ENCODE measurements around the gene CENPX.

CENPX gene

DNA sequence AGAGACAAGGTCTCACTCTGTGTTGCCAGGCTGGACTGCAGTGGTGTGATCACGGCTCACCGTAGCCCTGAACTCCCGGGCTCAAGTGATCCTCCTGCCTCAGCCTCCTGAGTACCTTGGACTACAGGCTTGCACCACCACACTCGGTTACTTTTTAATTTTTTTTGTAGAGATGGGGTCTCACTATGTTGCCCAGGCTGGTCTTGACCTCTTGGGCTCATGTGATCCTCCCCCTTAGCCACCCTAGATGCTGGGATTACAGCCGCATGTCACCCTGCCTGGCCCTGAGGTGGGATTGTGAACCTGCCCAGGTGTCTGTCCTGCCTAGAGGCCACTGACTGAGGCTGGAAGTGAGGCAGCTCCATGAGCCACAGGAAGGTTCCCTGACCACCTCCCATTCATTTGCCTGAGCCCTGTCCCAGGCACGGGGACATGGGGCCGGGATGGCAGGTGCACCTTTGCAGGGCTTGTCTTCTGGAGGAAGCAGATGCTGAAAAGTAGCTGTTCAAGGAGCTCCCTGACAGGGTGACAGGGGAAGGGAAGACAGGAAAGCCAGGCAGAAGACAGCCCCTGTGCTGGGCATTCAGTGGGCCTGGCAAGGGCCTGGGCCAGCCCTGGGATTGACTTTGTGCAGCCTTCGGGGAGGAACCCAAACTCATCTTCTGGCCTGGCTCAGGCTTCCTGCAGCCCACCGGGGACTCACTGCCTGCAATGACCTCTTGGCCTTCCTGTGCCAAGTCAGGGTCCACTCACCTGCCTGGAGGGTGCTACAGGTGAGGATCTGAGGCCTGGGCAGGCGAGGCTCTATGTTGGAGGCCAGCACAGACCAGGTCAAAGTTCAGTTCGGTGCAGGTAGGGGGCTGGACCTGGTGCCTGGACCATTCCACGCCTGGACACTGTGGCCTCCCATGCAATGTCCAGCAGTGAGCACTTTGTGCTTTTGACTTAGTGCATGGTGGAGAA lies 53.5 kb downstream of the CENPX start:
- no peaks in the 10 kb centered on the region for H3K36me3 ChIP-seq (ENCODE audit: insufficient read depth, low read length)
- no peak overlapping the region for H3K9ac ChIP-seq (ENCODE audit: low read depth, low read length)
- 0 out of 2 replicates have a peak, but pooled peaks cover 2% of the 10 kb centered on the region for H3K9me3 ChIP-seq (ENCODE audit: control insufficient read depth, insufficient read depth, low read length)
- peaks cover 16% of the 10 kb centered on the region for H3K4me1 ChIP-seq (ENCODE audit: insufficient read depth, low read length)
